ENCODE data around the gene ETFA. TPM values are rescaled to one million over a fixed set of nuclear protein-coding genes. Genes with fewer than 3 reads are reported as not detected.

The ETFA gene
- total RNA-seq, 3 donors from 2014 or later = 172 to 286 (median 213) TPM

- intact Hi-C loops (cut with DNase I, micrococcal nuclease) = loop anchor here in 1 of 2 donors (10.0 kb wide), 1 partner anchor 149 kb away; the partner anchor contains the start of gene ISL2
- TF ChIP-seq CTCF (IDR thresholded peaks at IDR 0.05) = peak; percentile 42
- Histone ChIP-seq H3K36me3 (ENCODE audit: low read depth) (no peaks in the 10 kb centered on the region), H3K9me3 (no peaks in the 10 kb centered on the region), H3K4me1 (ENCODE audit: low read depth) (peaks cover 3% of the 10 kb centered on the region), H3K4me3 (no peak overlapping the region)
- ATAC-seq = peak; percentile 81
- peak in 2 of 3 donors; percentile 15 to 29 for DNase-seq
Observed at GRCh38 chr15:76185716-76186115, 125.6 kb downstream of the ETFA start.

- Histone ChIP-seq H3K4me1 (ENCODE audit: low read depth) (no peaks in the 10 kb centered on the region), H3K4me3 (no peak overlapping the region), H3K36me3 (ENCODE audit: low read depth) (no peaks in the 10 kb centered on the region), H3K9me3 (no peaks in the 10 kb centered on the region)
- TF ChIP-seq CTCF (IDR thresholded peaks at IDR 0.05) = no peak
- intact Hi-C loops (cut with DNase I, micrococcal nuclease) = loop anchor here in 1 of 2 donors (10.0 kb wide), 1 partner anchor 150 kb away; the partner anchor contains the start of gene ISL2
- DNase-seq (no peak), ATAC-seq (no peak)
Observed at GRCh38 chr15:76184650-76185035, 126.6 kb downstream of the ETFA start.

GRCh38 chr15:76183930-76184649, 127.2 kb downstream of the ETFA start:
- intact Hi-C loops (cut with DNase I, micrococcal nuclease) = loop anchor here in 1 of 2 donors (10.0 kb wide), 1 partner anchor 151 kb away; the partner anchor contains the start of gene ISL2
- TF ChIP-seq CTCF (IDR thresholded peaks at IDR 0.05) = no peak
- Histone ChIP-seq H3K36me3 (ENCODE audit: low read depth) (no peaks in the 10 kb centered on the region), H3K4me3 (no peak overlapping the region), H3K4me1 (ENCODE audit: low read depth) (no peaks in the 10 kb centered on the region), H3K9me3 (no peaks in the 10 kb centered on the region)
- DNase-seq (no peak), ATAC-seq (no peak)

GRCh38 chr15:76181705-76182107, 129.6 kb downstream of the ETFA start:
- no peak for TF ChIP-seq CTCF (IDR thresholded peaks at IDR 0.05)
- H3K4me3 ChIP-seq = no peak overlapping the region

GRCh38 chr15:76180321-76180720, 130.9 kb downstream of the ETFA start:
- no peaks in the 10 kb centered on the region for H3K36me3 ChIP-seq (ENCODE audit: low read depth)
- no peaks in the 10 kb centered on the region for H3K4me1 ChIP-seq (ENCODE audit: low read depth)
- intact Hi-C loops (cut with DNase I, micrococcal nuclease) = loop anchor here in 1 of 2 donors (10.0 kb wide), 1 partner anchor 154 kb away; the partner anchor contains the start of gene ISL2
- no peaks in the 10 kb centered on the region for H3K9me3 ChIP-seq
- no peak overlapping the region for H3K4me3 ChIP-seq
- no peak for DNase-seq
- no peak for TF ChIP-seq CTCF (IDR thresholded peaks at IDR 0.05)
- ATAC-seq = no peak

More at GRCh38 chr15:76181705-76182107, 129.6 kb downstream of the ETFA start:
- ATAC-seq (no peak), DNase-seq (no peak)
- H3K36me3 ChIP-seq (ENCODE audit: low read depth) = no peaks in the 10 kb centered on the region
- intact Hi-C loops (cut with DNase I, micrococcal nuclease) = loop anchor here in 1 of 2 donors (10.0 kb wide), 1 partner anchor 153 kb away; the partner anchor contains the start of gene ISL2
- no peaks in the 10 kb centered on the region for H3K9me3 ChIP-seq
- H3K4me1 ChIP-seq (ENCODE audit: low read depth) = no peaks in the 10 kb centered on the region

Data from mucosa of descending colon (tissue), 3 donors.